T follicular helper cell (primary cell): ENCODE data around the gene BHMT.
"Not testable (repeated sequence)": the region's sequence is repeated elsewhere in the genome, so short reads cannot be mapped to it uniquely, and the experiment has no call there.

Source experiments
- DNase-seq: peaks from one replicate; pipeline ENCODE4 v3.0.0-alpha.2; 2020; ENCODE audit warnings: low read depth

Gene BHMT

DNA sequence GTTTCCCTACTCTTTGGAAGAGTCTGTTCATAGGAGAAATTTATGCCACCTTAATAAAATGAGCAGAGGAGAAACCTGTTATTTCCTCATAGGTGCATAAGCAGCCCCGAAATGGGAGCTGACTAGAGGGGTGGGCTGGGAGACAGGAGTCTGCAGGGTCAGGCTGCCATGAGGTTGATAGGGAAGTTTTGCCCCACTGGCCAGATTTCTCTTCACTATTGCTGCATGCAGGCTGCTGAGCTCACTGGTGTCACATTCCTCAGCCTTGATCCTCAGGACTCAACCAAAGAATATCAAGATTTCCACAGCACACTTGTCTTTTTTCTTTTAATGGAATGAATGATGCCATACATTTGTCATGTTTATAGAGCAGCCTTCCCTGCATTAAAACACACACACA, 60.7 kb downstream of the BHMT start:
- DNase-seq = no peak

DNA sequence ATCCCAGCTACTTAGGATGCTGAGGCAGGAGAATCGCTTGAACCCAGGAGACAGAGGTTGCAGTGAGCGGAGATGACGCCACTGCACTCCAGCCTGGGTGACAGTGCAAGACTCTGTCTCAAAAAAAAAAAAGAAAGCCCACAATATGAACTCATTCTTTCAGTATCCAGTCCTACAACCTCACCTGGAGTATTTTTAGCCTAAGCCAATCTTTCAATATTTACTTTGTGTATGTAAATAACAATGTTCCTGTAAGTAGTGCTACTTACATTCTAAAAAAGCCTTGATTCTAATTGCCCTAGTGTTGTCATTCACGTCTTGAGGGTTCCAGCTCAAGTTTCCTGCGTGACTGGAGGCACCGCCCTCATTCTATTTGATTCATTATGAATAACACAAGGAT, 62.0 kb downstream of the BHMT start:
- DNase-seq = no peak

DNA sequence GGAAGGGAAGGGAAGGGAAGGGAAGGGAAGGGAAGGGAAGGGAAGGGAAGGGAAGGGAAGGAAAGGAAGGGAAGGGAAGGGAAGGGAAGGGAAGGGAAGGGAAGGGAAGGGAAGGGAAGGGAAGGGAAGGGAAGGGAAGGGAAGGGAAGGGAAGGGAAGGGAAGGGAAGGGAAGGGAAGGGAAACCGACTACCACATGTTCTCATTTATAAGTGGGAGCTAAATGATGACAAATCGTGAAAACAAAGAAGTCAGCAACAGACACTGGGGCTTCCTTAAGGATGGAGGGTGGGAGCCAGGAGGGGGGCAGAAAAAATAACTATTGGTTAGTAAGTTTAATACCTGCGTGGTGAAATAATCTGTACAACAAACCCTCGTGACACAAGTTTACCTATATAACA, 68.8 kb downstream of the BHMT start:
- DNase-seq = not testable (repeated sequence)

DNA sequence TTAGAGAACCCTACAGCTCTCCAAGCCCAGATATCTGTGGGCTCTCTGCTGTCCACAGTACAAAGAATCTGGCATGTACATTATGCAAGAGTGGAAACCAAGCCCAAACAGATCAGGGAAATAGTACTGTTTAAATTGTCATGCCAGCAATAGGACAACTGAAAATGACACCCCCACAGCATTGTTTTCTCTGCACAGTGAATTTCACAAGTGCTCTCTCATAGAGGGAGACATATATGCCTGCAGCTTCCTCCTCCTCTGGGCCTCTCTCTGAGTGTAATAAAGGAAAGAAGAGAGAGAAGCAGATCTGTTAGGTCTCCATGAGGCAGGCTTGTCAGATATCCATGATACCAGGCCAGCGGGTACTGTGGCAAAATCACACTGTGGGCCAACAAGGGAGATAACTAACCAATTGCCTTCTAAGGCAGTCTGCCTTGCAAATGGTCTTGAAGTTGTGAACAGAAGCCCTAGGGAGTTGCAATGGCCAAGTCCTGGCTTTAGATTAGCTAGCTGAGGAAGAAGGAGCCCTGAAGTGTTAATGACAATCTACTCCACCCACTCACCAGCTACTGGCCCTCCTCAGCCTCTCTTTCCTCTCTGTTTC, 69.9 kb downstream of the BHMT start:
- DNase-seq = no peak
